ENCODE measurements around the gene ACSF3.

Gene ACSF3

DNA sequence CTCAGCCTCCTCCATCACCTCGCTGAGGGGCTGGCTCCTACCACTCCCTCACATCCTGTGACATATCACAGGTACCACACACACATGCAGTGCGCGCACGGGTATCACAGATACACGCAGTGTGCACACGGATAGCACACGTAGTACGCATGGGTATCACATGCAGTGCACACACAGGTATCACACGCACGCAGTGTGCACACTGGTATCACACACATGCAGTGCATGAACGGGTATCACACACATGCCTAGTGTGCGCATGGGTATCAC is 30.1 kb downstream of the ACSF3 start:
- TF ChIP-seq, protein P1, sequence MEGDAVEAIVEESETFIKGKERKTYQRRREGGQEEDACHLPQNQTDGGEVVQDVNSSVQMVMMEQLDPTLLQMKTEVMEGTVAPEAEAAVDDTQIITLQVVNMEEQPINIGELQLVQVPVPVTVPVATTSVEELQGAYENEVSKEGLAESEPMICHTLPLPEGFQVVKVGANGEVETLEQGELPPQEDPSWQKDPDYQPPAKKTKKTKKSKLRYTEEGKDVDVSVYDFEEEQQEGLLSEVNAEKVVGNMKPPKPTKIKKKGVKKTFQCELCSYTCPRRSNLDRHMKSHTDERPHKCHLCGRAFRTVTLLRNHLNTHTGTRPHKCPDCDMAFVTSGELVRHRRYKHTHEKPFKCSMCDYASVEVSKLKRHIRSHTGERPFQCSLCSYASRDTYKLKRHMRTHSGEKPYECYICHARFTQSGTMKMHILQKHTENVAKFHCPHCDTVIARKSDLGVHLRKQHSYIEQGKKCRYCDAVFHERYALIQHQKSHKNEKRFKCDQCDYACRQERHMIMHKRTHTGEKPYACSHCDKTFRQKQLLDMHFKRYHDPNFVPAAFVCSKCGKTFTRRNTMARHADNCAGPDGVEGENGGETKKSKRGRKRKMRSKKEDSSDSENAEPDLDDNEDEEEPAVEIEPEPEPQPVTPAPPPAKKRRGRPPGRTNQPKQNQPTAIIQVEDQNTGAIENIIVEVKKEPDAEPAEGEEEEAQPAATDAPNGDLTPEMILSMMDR (IDR thresholded peaks at IDR 0.05), result no peak

GRCh38 chr16:89129378-89129777 is 35.7 kb downstream of the ACSF3 start:
- TF ChIP-seq, protein P1 (IDR thresholded peaks at IDR 0.05), result no peak

DNA sequence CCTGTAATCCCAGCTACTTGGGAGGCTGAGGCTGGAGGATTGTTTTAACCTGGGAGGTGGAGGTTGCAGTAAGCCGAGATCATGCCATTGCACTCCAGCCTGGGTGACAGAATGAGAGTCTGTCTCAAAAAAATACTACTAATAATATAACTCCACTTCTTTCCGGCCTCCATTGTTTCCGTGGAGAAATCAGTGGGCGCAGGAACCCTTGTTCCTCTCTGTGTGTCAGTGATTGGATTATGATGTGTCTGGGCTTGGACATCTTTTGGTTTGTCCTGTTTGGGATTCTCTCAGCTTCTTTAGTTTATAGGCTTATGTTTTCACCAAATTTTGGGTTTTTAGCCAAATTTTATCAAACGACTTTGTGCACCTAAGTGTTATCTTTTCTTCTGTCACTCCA is 36.8 kb downstream of the ACSF3 start:
- TF ChIP-seq, protein P1 (IDR thresholded peaks at IDR 0.05), result no peak

DNA sequence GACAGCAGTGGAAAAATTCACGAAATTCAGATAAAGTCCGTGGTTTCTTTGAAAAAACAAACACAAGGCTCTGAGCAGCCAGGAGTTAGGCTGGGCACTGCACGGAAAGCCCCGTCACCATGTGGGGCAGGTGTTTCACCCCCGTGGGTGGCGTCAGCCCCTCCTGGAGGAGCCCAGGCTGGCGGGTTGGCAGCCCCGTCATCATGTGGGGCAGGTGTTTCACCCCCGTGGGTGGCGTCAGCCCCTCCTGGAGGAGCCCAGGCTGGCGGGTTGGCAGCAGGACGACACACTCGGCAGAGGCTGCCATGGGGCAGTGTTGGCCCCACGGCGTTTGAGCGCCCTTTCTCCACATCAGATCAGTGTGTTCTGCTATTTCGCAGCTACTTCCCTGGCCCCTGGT is 38.1 kb downstream of the ACSF3 start:
- TF ChIP-seq, protein P1 (IDR thresholded peaks at IDR 0.05), result no peak

GRCh38 chr16:89132194-89133005 is 38.7 kb downstream of the ACSF3 start:
- TF ChIP-seq, protein P1 (IDR thresholded peaks at IDR 0.05), result peak; percentile 15; the same call in 1 of the 2 replicates

DNA sequence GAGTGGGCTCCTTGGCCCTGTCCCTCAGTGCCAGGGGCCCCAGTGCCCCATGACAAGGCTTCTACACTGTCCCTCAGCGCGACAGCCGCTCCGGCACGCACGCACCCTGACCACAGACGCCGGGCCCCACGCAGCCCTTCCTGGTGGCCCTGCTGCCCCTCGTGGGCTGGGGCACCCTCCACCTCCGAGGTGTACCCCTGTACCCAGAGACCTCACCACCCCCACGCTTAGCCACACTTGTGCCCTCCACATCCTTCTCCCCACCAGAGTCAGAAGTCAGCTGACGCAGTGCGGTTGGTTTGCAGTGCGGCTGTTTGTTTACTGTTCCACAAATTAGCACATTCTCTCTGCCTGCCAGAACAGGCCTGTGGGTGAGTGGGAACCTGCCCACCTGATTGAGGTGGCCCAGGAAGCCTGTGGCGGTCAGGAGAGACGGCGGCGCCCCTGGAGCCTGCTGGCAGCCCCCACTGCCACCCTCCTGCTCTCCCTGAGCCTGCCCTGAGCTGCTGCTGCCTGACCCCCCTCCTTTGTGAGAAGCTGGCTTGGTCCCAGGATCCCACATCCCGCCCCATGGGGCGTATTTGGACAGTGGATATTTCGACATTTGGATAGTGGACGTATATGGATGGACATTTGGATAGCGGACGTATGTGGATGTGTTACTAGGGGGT is 39.9 kb downstream of the ACSF3 start:
- TF ChIP-seq, protein P1 (IDR thresholded peaks at IDR 0.05), result no peak

- TF ChIP-seq, protein P1 (IDR thresholded peaks at IDR 0.05), result no peak
Measured at GRCh38 chr16:89134269-89134668, 40.6 kb downstream of the ACSF3 start.

Data from LNCAP (cell line).